GM18526 (cell line): ENCODE results near the gene PTGR3.
A peak's percentile ranks its signal among the peaks of the same experiment; 100 is the strongest.

Experiments used
- POLR2A ChIP-seq: IDR thresholded peaks from 3 replicates; pipeline ENCODE4 v1.6.1; 2011; ENCODE audit not compliant: insufficient read length; ENCODE audit errors: extremely low read depth

PTGR3 gene

GRCh38 chr18:75211953-75212750 is 3.2 kb upstream of the PTGR3 start:
- TF ChIP-seq POLR2A = no peak

GRCh38 chr18:75211626-75211952 is 2.6 kb upstream of the PTGR3 start:
- TF ChIP-seq POLR2A = no peak

DNA sequence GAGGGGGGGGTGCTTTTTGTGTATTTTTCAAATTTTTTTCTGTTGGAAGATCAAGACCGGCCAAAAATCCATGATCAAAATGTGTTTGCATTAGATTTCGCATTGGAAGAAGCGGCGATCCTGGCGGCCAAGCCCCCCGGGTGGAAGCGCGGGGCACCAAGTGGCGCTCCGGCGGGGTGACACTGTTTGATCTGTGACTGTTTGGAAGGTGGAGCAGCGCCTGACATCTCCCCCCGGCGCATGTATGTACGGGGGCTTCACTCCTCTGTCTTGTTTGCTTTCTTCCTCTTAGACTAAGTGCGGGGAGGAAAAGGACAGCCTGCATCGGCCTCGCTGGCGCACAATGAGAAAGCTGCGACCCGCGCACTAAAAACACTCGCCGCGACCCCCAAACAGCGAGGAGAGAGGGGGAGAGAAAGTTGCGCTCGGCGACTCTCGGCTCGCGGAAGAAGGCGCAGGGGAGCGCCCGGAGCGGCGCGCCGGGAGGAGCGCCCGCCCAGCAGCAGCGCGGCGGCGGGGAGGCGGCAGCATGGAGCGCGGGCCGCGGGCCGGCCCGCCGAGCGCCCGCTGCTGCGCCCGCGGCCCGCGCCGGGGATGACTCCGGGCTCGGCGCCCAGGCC is 2.2 kb upstream of the PTGR3 start:
- no peak for TF ChIP-seq POLR2A

- no peak for TF ChIP-seq POLR2A
These were observed 1.5 kb upstream of the PTGR3 start, which contains the start of gene TSHZ1 for GRCh38 chr18:75210274-75211001. TSHZ1 (plus strand) TSS chr18:75210797; CDS start chr18:75211877, 1,080 bp downstream.

DNA sequence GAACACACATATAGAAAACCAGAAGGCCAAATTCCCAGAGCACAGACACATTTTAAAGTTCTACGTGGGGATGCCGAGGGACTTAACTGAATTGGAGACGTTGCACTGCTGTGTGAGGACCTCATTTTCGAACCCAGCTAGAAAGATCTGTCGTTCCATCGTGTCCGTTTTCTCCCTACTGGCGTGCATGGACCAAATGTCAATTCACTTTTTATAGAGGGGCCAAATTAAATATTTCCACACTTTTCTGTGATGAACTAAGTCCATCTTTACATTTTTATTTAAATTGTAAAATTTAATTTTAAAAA is 966 bp upstream of the PTGR3 start:
- no peak for TF ChIP-seq POLR2A

- TF ChIP-seq POLR2A = no peak
These were observed 157 bp downstream of the PTGR3 start for GRCh38 chr18:75208836-75209128.

DNA sequence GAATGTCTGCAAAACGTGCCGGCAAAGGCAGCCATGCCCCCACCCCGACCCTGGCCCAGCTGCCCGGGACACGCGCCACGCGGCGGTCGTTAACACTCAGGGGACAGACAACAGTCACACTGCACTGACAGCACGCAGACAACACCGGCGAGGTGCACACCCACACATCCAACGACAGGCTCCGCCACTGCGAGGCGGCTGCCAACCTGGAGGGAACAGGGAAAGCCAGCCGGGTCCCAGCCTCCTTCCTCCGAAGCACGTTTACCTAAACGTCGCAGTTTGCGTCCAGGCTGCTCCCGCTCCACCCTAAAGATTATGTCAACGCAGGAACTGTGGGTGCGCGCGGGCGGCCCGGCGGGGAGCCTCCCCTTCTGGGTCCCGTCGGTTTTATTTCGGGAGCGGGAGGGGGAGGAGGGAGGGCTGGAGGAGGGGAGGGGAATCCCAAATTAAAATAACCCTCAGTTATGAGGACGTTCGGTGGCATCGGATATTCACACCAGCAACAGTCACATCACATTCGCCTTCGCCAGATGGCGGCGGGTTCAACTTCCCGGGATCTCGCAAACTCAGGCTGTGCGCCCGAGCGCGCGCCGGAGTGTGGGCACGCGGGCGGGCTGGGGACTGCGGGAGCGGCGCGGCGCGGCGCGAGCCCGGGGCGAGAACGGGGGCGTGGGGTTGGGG is 644 bp downstream of the PTGR3 start:
- TF ChIP-seq POLR2A = peak; percentile 26

- no peak for TF ChIP-seq POLR2A
These were observed 1.4 kb downstream of the PTGR3 start for GRCh38 chr18:75207310-75208154.

- TF ChIP-seq POLR2A = no peak
These were observed 2.3 kb downstream of the PTGR3 start for GRCh38 chr18:75206452-75207309.

DNA sequence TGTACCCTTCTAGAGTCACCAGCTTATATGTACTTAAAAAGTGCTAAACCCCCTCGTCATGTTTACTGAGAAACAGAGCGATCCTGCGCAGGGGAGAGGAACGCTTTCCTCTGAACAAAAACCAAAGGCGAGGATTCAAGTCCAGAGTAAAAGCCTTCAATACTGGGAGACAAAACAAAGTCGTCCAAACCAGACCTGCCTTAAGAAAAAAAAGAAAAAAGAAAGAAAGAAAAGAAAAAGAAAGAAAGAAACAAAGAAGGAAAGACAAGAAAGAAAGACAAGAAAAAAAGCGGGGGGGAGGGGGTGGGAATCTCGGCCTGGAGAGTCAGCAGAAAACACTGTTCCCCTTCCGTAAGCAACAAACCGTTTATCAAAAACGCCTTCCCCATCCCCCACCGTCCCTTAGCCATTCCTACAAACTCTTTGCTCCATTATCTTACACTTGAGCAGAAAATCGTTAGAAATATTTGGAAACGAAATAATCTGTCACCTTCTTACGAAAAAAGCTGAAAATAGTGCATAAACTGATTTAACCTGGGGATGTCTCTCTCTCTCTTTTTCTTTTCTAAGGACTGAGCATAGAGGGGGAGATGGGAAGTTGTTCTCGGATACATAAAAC is 3.3 kb downstream of the PTGR3 start:
- TF ChIP-seq POLR2A = no peak

- TF ChIP-seq POLR2A = no peak
These were observed 4.0 kb downstream of the PTGR3 start for GRCh38 chr18:75204732-75205513.

DNA sequence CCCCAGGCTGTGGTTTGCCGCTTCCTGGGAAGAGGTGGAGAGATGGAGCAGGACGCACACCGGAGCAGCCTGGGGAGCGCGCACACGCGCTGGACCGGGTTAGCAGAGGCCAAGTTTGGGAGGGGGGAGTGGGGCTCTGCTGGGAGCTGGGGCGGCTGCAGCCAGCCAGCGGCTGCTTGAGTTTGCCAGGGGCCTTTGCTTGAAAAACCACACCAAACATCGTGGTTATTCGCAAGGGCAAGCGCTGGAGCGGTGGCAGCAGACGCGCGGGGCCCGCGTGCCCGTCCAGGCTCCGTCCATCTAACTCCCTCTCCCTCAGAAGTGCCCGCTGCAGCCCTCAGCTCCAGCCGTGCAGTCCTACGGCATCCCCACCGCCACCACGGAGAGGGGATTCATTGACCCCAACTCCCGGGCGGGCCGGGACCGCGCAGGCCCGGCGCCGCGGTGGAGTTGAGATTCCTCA is 4.6 kb downstream of the PTGR3 start:
- no peak for TF ChIP-seq POLR2A
